A549 (cell line): ENCODE measurements around the gene TMCC3. TPM values are rescaled to one million over a fixed set of nuclear protein-coding genes. Genes with fewer than 3 reads are reported as not detected.

Experiments used
- ATAC-seq, 2 experiments: fragments of 200-7000 bp in 1 of 2; fragments of >200 bp in 1 of 2; cut with Nextera tagmentation in 1 of 2; cut with Tn5 transposase in 1 of 2; 3 replicates each; pipeline versions ENCODE4 v1.8.0 to v1.9.1; 2018 to 2020; ENCODE audit warnings: mild to moderate bottlenecking in 1 of 2, moderate library complexity in 1 of 2
- CTCF ChIA-PET: fragments of 300-600 bp; sonication (Branson Sonifier 250); formaldehyde crosslinking; extraction: SDS; loops from one replicate; lab custom pipeline; 2021; ENCODE audit warnings: antibody characterized with exemption, inconsistent platforms; lab: Yijun Ruan, JAX
- POLR2A ChIA-PET: fragments of 350-600 bp; formaldehyde crosslinking; extraction: SDS; loops from one replicate; lab custom pipeline; 2021; ENCODE audit warnings: antibody characterized with exemption, inconsistent platforms; lab: Yijun Ruan, JAX
- DNase-seq, 2 experiments: peaks; one replicate each; pipeline versions ENCODE4 v3.0.0 to v3.0.0-alpha.2; 2011 to 2016; ENCODE audit warnings: low read depth in 1 of 2, low spot score in 1 of 2
- FAIRE-seq: peaks from 2 replicates; lab custom pipeline; 2011; peaks lifted over from hg19 to GRCh38; lab: Jason Lieb, UNC
- H3K27ac ChIP-seq, 2 experiments: fragments of >200 bp; sonication (Bioruptor Twin); formaldehyde crosslinking; 3 replicates each; pipeline ENCODE4 v1.5.1; 2016 to 2017
- H3K4me1 ChIP-seq: fragments of >200 bp; sonication (Bioruptor Twin); formaldehyde crosslinking; 3 replicates; pipeline ENCODE4 v1.6.1; 2016
- H3K4me2 ChIP-seq: fragments of >200 bp; sonication (Bioruptor Twin); formaldehyde crosslinking; 3 replicates; pipeline ENCODE4 v1.6.1; 2016
- H3K4me3 ChIP-seq: fragments of >200 bp; sonication (Bioruptor Twin); formaldehyde crosslinking; 3 replicates; pipeline ENCODE4 v1.5.1; 2016
- H3K9me3 ChIP-seq: fragments of >200 bp; sonication (Bioruptor Twin); formaldehyde crosslinking; 3 replicates; pipeline ENCODE4 v1.6.1; 2016
- BHLHE40 ChIP-seq: IDR thresholded peaks from 2 replicates; pipeline ENCODE4 v1.6.1; 2012; ENCODE audit warnings: low read depth, low read length, inconsistent platforms
- CBX8 ChIP-seq: fragments of 200-600 bp; sonication (generic); IDR thresholded peaks from 2 replicates; pipeline ENCODE4 v1.6.1; 2016
- CHD2 ChIP-seq: fragments of 150-350 bp; IDR thresholded peaks from 2 replicates; pipeline ENCODE4 v1.6.1; 2014; ENCODE audit warnings: low read length; ENCODE audit not compliant: partially characterized antibody
- CHD4 ChIP-seq: fragments of 200-600 bp; sonication (generic); IDR thresholded peaks from 2 replicates; pipeline ENCODE4 v1.6.1; 2016; ENCODE audit warnings: antibody characterized with exemption, mild to moderate bottlenecking, borderline replicate concordance
- EP300 ChIP-seq, 2 experiments: fragments of >200 bp; sonication (Bioruptor Twin); formaldehyde crosslinking; IDR thresholded peaks; 2 replicates in 1 of 2; 3 replicates in 1 of 2; pipeline ENCODE4 v1.6.1; 2016 to 2017
- ESRRA ChIP-seq: fragments of 150-350 bp; IDR thresholded peaks from 2 replicates; pipeline ENCODE4 v1.6.1; 2014; ENCODE audit warnings: mild to moderate bottlenecking, low read length, borderline replicate concordance
- FOXS1 ChIP-seq: fragments of 250-450 bp; sonication (Bioruptor Pico); IDR thresholded peaks from 2 replicates; pipeline ENCODE4 v1.5.0; 2020; ENCODE audit warnings: mild to moderate bottlenecking, moderate library complexity
- HOXB5 ChIP-seq: fragments of 250-450 bp; sonication (Bioruptor Pico); IDR thresholded peaks from 2 replicates; pipeline ENCODE4 v1.5.0; 2020; ENCODE audit warnings: mild to moderate bottlenecking, moderate library complexity
- JUN ChIP-seq, 2 experiments: fragments of >200 bp; sonication (Bioruptor Twin); formaldehyde crosslinking; IDR thresholded peaks; 2 replicates in 1 of 2; 3 replicates in 1 of 2; pipeline ENCODE4 v1.6.1; 2016 to 2017
- MAFK ChIP-seq: fragments of 450-650 bp; IDR thresholded peaks from 2 replicates; pipeline ENCODE4 v1.6.1; 2014; ENCODE audit not compliant: partially characterized antibody
- NPAS2 ChIP-seq: fragments of 250-450 bp; sonication (Bioruptor Pico); IDR thresholded peaks from 2 replicates; pipeline ENCODE4 v1.8.0; 2022; ENCODE audit warnings: mild to moderate bottlenecking, moderate library complexity, borderline replicate concordance
- NR3C1 ChIP-seq: fragments of >200 bp; sonication (Bioruptor Twin); formaldehyde crosslinking; IDR thresholded peaks from 3 replicates; pipeline ENCODE4 v1.6.1; 2017
- SMC3 ChIP-seq: fragments of >200 bp; sonication (Bioruptor Twin); formaldehyde crosslinking; IDR thresholded peaks from 3 replicates; pipeline ENCODE4 v1.6.1; 2018; ENCODE audit warnings: inconsistent platforms
- SREBF2 ChIP-seq: fragments of 450-650 bp; IDR thresholded peaks from 2 replicates; pipeline ENCODE4 v1.6.1; 2014; ENCODE audit warnings: mild to moderate bottlenecking, moderate library complexity
- WGBS: methylation state at CpG from one replicate; pipeline ENCODE4 v1.1.6; 2017; ENCODE audit errors: missing lambda C conversion rate; 5-methylcytosine and 5-hydroxymethylcytosine counted together
- polyA plus RNA-seq, 4 experiments: library from polyadenylated mRNA; depleted of rRNA in 3 of 4; stranded (reverse); fragments of >200 nt; fragmentation: RNase III in 1 of 4; extraction: RNeasy Plus Mini Kit Qiagen cat#74134 plus additional on column Dnase treatment in 1 of 4; gene quantifications; 2 replicates in 3 of 4; 3 replicates in 1 of 4; pipeline ENCODE4 v1.2.3, GENCODE V29; 2011 to 2017
- TF ChIP-seq, protein P1 (sequence below): IDR thresholded peaks from 2 replicates; pipeline ENCODE4 v1.6.1; 2012
- TF ChIP-seq, protein P2 (sequence below): fragments of >200 bp; sonication (Bioruptor Twin); formaldehyde crosslinking; IDR thresholded peaks from 2 replicates; pipeline ENCODE4 v1.6.1; 2016
- TF ChIP-seq, protein P3 (sequence below): fragments of 250-450 bp; sonication (Bioruptor Pico); IDR thresholded peaks from 2 replicates; pipeline ENCODE4 v1.5.0; 2021; ENCODE audit warnings: mild to moderate bottlenecking, moderate library complexity, borderline replicate concordance
- TF ChIP-seq, protein P4 (sequence below): fragments of 250-450 bp; sonication (Bioruptor Pico); IDR thresholded peaks from 2 replicates; pipeline ENCODE4 v1.5.0; 2020; ENCODE audit warnings: low read depth, mild to moderate bottlenecking, moderate library complexity
- TF ChIP-seq, protein P5 (sequence below): fragments of 150-350 bp; IDR thresholded peaks from 2 replicates; pipeline ENCODE4 v1.6.1; 2014; ENCODE audit warnings: low read depth, mild to moderate bottlenecking, low read length
- TF ChIP-seq, protein P6 (sequence below): fragments of 450-650 bp; IDR thresholded peaks from 2 replicates; pipeline ENCODE4 v1.6.1; 2014; ENCODE audit warnings: antibody characterized with exemption

Gene TMCC3
- polyA plus RNA-seq, 2 of the 4 experiments (the other 2 are of a cell fraction): 0.50 to 0.62 TPM

DNA sequence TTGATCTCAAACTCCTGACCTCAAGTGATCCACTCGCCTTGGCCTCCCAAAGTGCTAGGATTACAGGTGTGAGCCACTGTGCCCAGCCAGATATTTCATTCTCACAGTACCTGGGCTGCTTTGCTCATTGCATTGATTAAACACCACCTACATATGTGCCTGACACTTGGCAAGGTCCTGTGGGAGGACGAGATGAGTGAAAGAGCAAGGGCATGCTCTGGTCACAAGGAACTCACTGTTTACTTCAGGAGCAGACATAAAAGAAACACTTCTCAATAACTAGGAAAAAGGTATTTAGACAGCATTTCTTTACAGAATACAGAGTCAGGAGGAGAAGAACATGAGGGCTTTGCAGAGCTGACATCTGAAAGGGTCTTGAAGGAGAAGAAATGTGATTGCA lies 91.7 kb downstream of the TMCC3 start:
- ChIA-PET CTCF (interaction anchor here (0.6 kb wide), 2 partner anchors 33 to 110 kb away, joined by 3 read pairs; no protein-coding TSS in a partner anchor), POLR2A (no interaction called here)
- Histone ChIP-seq H3K4me2 (no peak overlapping the region), H3K27ac (no peak overlapping the region), H3K9me3 (peaks cover 7% of the 10 kb centered on the region; the same call in 1 of the 3 replicates), H3K4me3 (no peak overlapping the region), H3K4me1 (peaks cover 8% of the 10 kb centered on the region; the same call in 2 of the 3 replicates)
- no peak for ATAC-seq
- WGBS: 22% methylated on average over 2 of the region's 2 CpGs
- DNase-seq: no peak
- FAIRE-seq: no peak
- TF ChIP-seq, protein P1, sequence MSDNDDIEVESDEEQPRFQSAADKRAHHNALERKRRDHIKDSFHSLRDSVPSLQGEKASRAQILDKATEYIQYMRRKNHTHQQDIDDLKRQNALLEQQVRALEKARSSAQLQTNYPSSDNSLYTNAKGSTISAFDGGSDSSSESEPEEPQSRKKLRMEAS: no peak
- no peak for TF ChIP-seq JUN (IDR thresholded peaks at IDR 0.05)
- TF ChIP-seq FOXS1 (CRISPR knock-in tag): no peak
- TF ChIP-seq, protein P2, sequence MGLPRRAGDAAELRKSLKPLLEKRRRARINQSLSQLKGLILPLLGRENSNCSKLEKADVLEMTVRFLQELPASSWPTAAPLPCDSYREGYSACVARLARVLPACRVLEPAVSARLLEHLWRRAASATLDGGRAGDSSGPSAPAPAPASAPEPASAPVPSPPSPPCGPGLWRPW: no peak
- no peak for TF ChIP-seq BHLHE40
- TF ChIP-seq ESRRA: no peak
- no peak for TF ChIP-seq HOXB5
- no peak for TF ChIP-seq NR3C1
- no peak for TF ChIP-seq SMC3
- no peak for TF ChIP-seq CBX8
- TF ChIP-seq, protein P3, sequence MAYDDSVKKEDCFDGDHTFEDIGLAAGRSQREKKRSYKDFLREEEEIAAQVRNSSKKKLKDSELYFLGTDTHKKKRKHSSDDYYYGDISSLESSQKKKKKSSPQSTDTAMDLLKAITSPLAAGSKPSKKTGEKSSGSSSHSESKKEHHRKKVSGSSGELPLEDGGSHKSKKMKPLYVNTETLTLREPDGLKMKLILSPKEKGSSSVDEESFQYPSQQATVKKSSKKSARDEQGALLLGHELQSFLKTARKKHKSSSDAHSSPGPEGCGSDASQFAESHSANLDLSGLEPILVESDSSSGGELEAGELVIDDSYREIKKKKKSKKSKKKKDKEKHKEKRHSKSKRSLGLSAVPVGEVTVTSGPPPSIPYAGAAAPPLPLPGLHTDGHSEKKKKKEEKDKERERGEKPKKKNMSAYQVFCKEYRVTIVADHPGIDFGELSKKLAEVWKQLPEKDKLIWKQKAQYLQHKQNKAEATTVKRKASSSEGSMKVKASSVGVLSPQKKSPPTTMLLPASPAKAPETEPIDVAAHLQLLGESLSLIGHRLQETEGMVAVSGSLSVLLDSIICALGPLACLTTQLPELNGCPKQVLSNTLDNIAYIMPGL (CRISPR knock-in tag): no peak
- TF ChIP-seq EP300 (IDR thresholded peaks at IDR 0.05): no peak
- TF ChIP-seq CHD2: no peak

DNA sequence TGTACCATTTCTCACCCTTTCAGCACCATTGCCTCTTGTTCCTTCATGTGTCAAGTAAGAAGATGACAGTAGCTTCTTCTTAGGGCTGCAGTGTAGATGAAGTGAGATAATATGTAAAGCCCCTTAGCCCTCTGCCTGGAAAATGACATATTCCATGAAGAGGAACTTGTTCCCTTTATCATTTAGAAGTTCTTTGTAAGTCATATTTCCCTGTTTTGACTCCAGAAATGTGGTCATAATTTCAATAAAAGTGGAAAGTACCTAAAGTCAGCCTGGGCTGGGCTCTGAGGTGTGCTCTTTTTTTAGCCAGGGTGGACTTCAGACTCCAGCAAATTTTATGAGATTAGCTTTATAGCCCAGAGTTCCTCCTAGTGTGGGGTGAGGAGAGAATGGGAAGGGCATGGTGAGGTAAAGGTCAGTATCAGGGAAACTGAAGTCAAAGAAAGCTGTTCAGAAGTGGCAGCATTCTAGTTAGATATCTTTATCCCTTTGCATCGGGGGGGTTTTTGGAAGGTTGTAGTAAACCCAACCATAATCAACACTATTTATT lies 92.5 kb downstream of the TMCC3 start:
- H3K27ac ChIP-seq: no peak overlapping the region
- no peak for TF ChIP-seq SREBF2
- TF ChIP-seq CHD4: no peak
- TF ChIP-seq, protein P4, sequence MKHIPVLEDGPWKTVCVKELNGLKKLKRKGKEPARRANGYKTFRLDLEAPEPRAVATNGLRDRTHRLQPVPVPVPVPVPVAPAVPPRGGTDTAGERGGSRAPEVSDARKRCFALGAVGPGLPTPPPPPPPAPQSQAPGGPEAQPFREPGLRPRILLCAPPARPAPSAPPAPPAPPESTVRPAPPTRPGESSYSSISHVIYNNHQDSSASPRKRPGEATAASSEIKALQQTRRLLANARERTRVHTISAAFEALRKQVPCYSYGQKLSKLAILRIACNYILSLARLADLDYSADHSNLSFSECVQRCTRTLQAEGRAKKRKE: no peak
- TF ChIP-seq, protein P5, sequence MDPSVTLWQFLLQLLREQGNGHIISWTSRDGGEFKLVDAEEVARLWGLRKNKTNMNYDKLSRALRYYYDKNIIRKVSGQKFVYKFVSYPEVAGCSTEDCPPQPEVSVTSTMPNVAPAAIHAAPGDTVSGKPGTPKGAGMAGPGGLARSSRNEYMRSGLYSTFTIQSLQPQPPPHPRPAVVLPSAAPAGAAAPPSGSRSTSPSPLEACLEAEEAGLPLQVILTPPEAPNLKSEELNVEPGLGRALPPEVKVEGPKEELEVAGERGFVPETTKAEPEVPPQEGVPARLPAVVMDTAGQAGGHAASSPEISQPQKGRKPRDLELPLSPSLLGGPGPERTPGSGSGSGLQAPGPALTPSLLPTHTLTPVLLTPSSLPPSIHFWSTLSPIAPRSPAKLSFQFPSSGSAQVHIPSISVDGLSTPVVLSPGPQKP: no peak
- TF ChIP-seq, protein P6, sequence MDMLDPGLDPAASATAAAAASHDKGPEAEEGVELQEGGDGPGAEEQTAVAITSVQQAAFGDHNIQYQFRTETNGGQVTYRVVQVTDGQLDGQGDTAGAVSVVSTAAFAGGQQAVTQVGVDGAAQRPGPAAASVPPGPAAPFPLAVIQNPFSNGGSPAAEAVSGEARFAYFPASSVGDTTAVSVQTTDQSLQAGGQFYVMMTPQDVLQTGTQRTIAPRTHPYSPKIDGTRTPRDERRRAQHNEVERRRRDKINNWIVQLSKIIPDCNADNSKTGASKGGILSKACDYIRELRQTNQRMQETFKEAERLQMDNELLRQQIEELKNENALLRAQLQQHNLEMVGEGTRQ: no peak
- TF ChIP-seq NPAS2: no peak
- no peak for TF ChIP-seq MAFK
- TF ChIP-seq, all 56 proteins: peak for 0
- FAIRE-seq (no peak), ATAC-seq (no peak), DNase-seq (no peak)
- Histone ChIP-seq H3K4me2 (no peak overlapping the region), H3K9me3 (peaks cover 7% of the 10 kb centered on the region; the same call in 1 of the 3 replicates), H3K4me1 (peaks cover 14% of the 10 kb centered on the region; the same call in 2 of the 3 replicates), H3K4me3 (no peak overlapping the region)
- POLR2A ChIA-PET: no interaction called here
- WGBS: 59% methylated on average over 1 of the region's 1 CpG
- CTCF ChIA-PET: interaction anchor here (0.6 to 1.0 kb wide), 3 partner anchors 111 to 608 kb away, joined by 3 to 5 read pairs (median 3); no protein-coding TSS in a partner anchor
